ENCODE data around the gene SPDEF.

GRCh38 chr6:34489207-34489805 lies 66.8 kb downstream of the SPDEF start:
- TF ChIP-seq CTCF (IDR thresholded peaks at IDR 0.05) (no peak), EP300 (IDR thresholded peaks at IDR 0.05) (no peak), POLR2A (IDR thresholded peaks at IDR 0.05) (no peak), POLR2AphosphoS5 (IDR thresholded peaks at IDR 0.05) (no peak)

Measured in sigmoid colon (tissue), 4 donors.